Measurements from ENCODE around the gene ANKDD1B. TPM values are rescaled to one million over a fixed set of nuclear protein-coding genes. Genes with fewer than 3 reads are reported as not detected.

The ANKDD1B gene
- total RNA-seq, 3 donors from 2014 or later (not counting 1 experiment from before 2014, with no cell fraction given): 0.52 to 0.66 (median 0.55) TPM

- peaks cover 13% of the 10 kb centered on the region for H3K36me3 ChIP-seq (ENCODE audit: control insufficient read depth, insufficient read depth, low read length)
- Mint-ChIP-seq H3K27me3 (ENCODE audit: low read depth in 2 of 2) (no peaks in the 10 kb centered on the region), H3K27ac (peak overlapping the region; percentile 70 to 74), H3K4me3 (peak overlapping the region; percentile 68), H3K4me1 (peaks cover 12 to 22% of the 10 kb centered on the region in 2 donors), H3K36me3 (peaks cover 6% of the 10 kb centered on the region), H3K9me3 (no peaks in the 10 kb centered on the region)
- 27% methylated on average over 1 of the region's 1 CpG for WGBS (ENCODE audit: insufficient coverage)
- H3K27me3 ChIP-seq (ENCODE audit: control insufficient read depth, insufficient read depth, low read length): no peaks in the 10 kb centered on the region
- H3K9me3 ChIP-seq (ENCODE audit: control insufficient read depth, insufficient read depth, low read length): no peaks in the 10 kb centered on the region
- H3K27ac ChIP-seq (ENCODE audit: low read length): no peak overlapping the region
- H3K4me1 ChIP-seq (ENCODE audit: control insufficient read depth, insufficient read depth, low read length): no peaks in the 10 kb centered on the region
- DNase-seq (peak in 1 of 2 donors; percentile 26), ATAC-seq (peak in 1 of 3 donors; percentile 28)
- no peak overlapping the region for H3K4me3 ChIP-seq (ENCODE audit: low read length)
- intact Hi-C loops (cut with micrococcal nuclease): loop anchor here (10.0 kb wide), 1 partner anchor 163 kb away; the partner anchor contains the start of genes CERT1 and POLK
- TF ChIP-seq CTCF (IDR thresholded peaks at IDR 0.05): no peak
Measured at GRCh38 chr5:75677607-75678006, 66.4 kb downstream of the ANKDD1B start.

DNA sequence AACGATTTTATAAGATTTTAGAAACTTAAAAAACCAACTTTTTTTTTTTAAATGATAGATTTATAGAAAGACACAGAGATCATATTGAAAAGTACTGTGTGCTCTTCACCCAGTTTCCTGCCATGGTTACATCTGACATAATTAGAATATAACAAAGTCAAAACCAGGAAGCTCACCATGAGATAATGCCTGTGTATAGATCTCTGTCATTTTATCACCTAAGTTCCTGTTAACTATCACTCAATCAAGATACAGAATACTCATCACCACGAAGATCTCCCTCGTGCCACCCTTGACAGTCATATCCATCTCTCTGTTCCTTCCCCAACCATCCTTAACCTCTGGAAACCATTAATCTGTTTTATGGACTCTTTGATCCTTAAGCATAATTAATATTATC lies 66.9 kb downstream of the ANKDD1B start:
- 15% methylated on average over 2 of the region's 3 CpGs for WGBS (ENCODE audit: insufficient coverage)
- Histone ChIP-seq H3K9me3 (ENCODE audit: control insufficient read depth, insufficient read depth, low read length) (no peaks in the 10 kb centered on the region), H3K4me3 (ENCODE audit: low read length) (no peak overlapping the region), H3K27ac (ENCODE audit: low read length) (peak overlapping the region; percentile 33), H3K27me3 (ENCODE audit: control insufficient read depth, insufficient read depth, low read length) (no peaks in the 10 kb centered on the region), H3K4me1 (ENCODE audit: control insufficient read depth, insufficient read depth, low read length) (no peaks in the 10 kb centered on the region), H3K36me3 (ENCODE audit: control insufficient read depth, insufficient read depth, low read length) (peaks cover 11% of the 10 kb centered on the region)
- peak overlapping the region; percentile 70 to 74 for H3K27ac Mint-ChIP-seq
- no peaks in the 10 kb centered on the region for H3K9me3 Mint-ChIP-seq
- intact Hi-C loops (cut with micrococcal nuclease): loop anchor here (10.0 kb wide), 1 partner anchor 163 kb away; the partner anchor contains the start of genes CERT1 and POLK
- no peaks in the 10 kb centered on the region for H3K27me3 Mint-ChIP-seq (ENCODE audit: low read depth in 2 of 2)
- peak in 1 of 2 donors; percentile 52 for DNase-seq
- peaks cover 10 to 16% of the 10 kb centered on the region in 2 donors for H3K4me1 Mint-ChIP-seq
- ATAC-seq: peak; percentile 77 to 87 (median 83)
- no peak for TF ChIP-seq CTCF (IDR thresholded peaks at IDR 0.05)
- peak overlapping the region; percentile 68 for H3K4me3 Mint-ChIP-seq
- H3K36me3 Mint-ChIP-seq: peaks cover 6% of the 10 kb centered on the region

DNA sequence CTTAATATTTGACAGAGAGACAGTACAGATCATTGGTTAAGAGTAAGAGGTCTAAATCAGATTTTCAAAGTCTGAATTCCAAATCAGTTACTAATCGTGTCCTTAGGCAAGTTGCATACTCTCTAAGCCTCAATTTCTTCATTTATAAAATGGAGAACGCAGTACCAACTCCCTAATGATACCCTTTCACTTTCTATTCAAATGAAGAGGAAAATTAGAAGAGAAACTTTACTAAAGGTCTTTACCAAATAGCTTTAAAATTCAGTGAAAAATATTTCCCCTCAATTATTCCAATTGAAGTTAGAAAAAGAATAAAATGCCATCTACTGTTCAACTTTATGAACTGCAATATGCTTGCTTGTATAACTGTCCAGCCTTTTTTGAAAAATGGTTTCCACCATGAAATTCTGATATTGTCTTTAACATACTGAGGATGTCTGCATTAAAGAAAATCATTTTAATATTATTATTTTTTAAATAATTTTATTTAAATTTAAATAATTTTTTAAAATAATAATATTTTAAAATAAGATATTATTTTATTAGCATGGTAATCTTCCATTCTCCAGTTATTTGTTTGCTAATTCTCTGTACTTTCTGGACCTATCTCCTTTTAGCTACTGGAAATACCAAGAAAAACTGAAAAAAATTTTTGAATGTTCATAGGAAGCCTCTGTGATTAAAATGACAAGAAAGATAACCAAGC lies 70.0 kb downstream of the ANKDD1B start:
- peak; percentile 82 for TF ChIP-seq CTCF (IDR thresholded peaks at IDR 0.05)
- peaks cover 15% of the 10 kb centered on the region for H3K36me3 ChIP-seq (ENCODE audit: control insufficient read depth, insufficient read depth, low read length)
- Mint-ChIP-seq H3K27ac (no peak overlapping the region), H3K9me3 (no peaks in the 10 kb centered on the region), H3K4me3 (no peak overlapping the region), H3K27me3 (ENCODE audit: low read depth in 2 of 2) (no peaks in the 10 kb centered on the region), H3K36me3 (peaks cover 3% of the 10 kb centered on the region), H3K4me1 (peaks cover 10 to 15% of the 10 kb centered on the region in 2 donors)
- H3K9me3 ChIP-seq (ENCODE audit: control insufficient read depth, insufficient read depth, low read length): no peaks in the 10 kb centered on the region
- no peak overlapping the region for H3K4me3 ChIP-seq (ENCODE audit: low read length)
- no peaks in the 10 kb centered on the region for H3K4me1 ChIP-seq (ENCODE audit: control insufficient read depth, insufficient read depth, low read length)
- no CpG with 5 or more reads among the region's 2 CpGs for WGBS (ENCODE audit: insufficient coverage)
- no peaks in the 10 kb centered on the region for H3K27me3 ChIP-seq (ENCODE audit: control insufficient read depth, insufficient read depth, low read length)
- intact Hi-C loops (cut with micrococcal nuclease): loop anchor here (2.0 kb wide), 1 partner anchor 444 kb away; the partner anchor contains the start of gene ANKRD31
- peak in 1 of 2 donors; percentile 63 for DNase-seq
- peak; percentile 49 to 72 (median 54) for ATAC-seq
- no peak overlapping the region for H3K27ac ChIP-seq (ENCODE audit: low read length)
